Measurements from ENCODE around the gene PINK1. TPM values are rescaled to one million over a fixed set of nuclear protein-coding genes. Genes with fewer than 3 reads are reported as not detected.

PINK1 gene
- polyA plus RNA-seq, 1 of the 3 experiments (the other 2 are of a cell fraction), result 24.4 TPM

DNA sequence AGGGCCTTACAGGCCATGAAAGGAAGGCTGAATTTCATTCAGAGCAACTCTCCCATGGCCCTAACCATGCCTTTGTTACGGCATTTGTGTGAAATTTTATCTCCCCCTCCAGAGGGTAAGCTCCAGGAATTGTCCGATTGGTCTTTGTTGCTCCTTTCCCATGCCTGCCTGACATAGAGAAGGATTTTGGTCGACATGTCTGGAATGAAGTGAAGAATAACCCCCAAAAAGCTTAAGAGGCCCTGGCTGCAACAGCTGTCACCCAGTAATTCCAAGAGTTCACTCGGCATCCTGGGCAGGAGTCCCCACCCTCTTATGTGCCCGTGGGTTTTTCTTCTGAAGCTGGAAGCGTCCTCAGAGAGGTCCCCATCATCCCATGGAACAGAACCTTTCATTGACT, 23.7 kb upstream of the PINK1 start:
- Histone ChIP-seq H3K9me3 (no peaks in the 10 kb centered on the region), H3K4me1 (ENCODE audit: control insufficient read depth in 1 of 2, insufficient read depth in 2 of 2, low read depth in 1 of 2, low read length in 1 of 2) (peaks cover 6 to 10% of the 10 kb centered on the region in 2 experiments; a peak in 2 of 4 replicates), H3K27me3 (ENCODE audit: insufficient read depth) (no peaks in the 10 kb centered on the region), H2AFZ (ENCODE audit: low read depth) (no peak overlapping the region), H3K79me2 (ENCODE audit: insufficient read depth) (no peaks in the 10 kb centered on the region), H3K27ac (ENCODE audit: low read depth in 2 of 2, low read length in 1 of 2) (no peak overlapping the region), H3K4me3 (ENCODE audit: low read depth in 2 of 2, low read length in 1 of 2) (no peak overlapping the region), H3K4me2 (no peak overlapping the region), H3K9ac (no peak overlapping the region), H3F3A (replicated peaks; ENCODE audit: insufficient read depth) (peaks cover 16% of the 10 kb centered on the region), H3K36me3 (replicated peaks in 1 of 2; ENCODE audit: control insufficient read depth in 1 of 2, insufficient read depth in 2 of 2, low read length in 1 of 2) (no peaks in the 10 kb centered on the region), H4K20me1 (ENCODE audit: insufficient read depth) (no peaks in the 10 kb centered on the region), H3K9me2 (no peaks in the 10 kb centered on the region)
- ChIA-PET CTCF (interaction anchor here (1.0 to 1.3 kb wide), 2 partner anchors 23 to 116 kb away, joined by 3 to 4 read pairs; no protein-coding TSS in a partner anchor), POLR2A (no interaction called here)
- no peak for DNase-seq
- TF ChIP-seq, protein P1, sequence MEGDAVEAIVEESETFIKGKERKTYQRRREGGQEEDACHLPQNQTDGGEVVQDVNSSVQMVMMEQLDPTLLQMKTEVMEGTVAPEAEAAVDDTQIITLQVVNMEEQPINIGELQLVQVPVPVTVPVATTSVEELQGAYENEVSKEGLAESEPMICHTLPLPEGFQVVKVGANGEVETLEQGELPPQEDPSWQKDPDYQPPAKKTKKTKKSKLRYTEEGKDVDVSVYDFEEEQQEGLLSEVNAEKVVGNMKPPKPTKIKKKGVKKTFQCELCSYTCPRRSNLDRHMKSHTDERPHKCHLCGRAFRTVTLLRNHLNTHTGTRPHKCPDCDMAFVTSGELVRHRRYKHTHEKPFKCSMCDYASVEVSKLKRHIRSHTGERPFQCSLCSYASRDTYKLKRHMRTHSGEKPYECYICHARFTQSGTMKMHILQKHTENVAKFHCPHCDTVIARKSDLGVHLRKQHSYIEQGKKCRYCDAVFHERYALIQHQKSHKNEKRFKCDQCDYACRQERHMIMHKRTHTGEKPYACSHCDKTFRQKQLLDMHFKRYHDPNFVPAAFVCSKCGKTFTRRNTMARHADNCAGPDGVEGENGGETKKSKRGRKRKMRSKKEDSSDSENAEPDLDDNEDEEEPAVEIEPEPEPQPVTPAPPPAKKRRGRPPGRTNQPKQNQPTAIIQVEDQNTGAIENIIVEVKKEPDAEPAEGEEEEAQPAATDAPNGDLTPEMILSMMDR (IDR thresholded peaks at IDR 0.05), result no peak
- no peak for TF ChIP-seq MXI1 (IDR thresholded peaks at IDR 0.05; ENCODE audit: low read depth, low read length)
- TF ChIP-seq TEAD4 (IDR thresholded peaks at IDR 0.05; ENCODE audit: borderline replicate concordance, insufficient read depth), result no peak
- no peak for TF ChIP-seq JUND (IDR thresholded peaks at IDR 0.05)
- TF ChIP-seq ELF1 (IDR thresholded peaks at IDR 0.05), result no peak
- TF ChIP-seq NRF1 (IDR thresholded peaks at IDR 0.05; ENCODE audit: low read depth, low read length), result no peak
- no peak for TF ChIP-seq POLR2AphosphoS5 (IDR thresholded peaks at IDR 0.05; ENCODE audit: low read depth, low read length)
- no peak for TF ChIP-seq TCF12 (IDR thresholded peaks at IDR 0.05)
- no peak for TF ChIP-seq MEF2A (IDR thresholded peaks at IDR 0.05; ENCODE audit: borderline replicate concordance, low read depth)
- TF ChIP-seq RXRA (IDR thresholded peaks at IDR 0.05; ENCODE audit: borderline replicate concordance, low read depth), result no peak
- TF ChIP-seq, protein P2, sequence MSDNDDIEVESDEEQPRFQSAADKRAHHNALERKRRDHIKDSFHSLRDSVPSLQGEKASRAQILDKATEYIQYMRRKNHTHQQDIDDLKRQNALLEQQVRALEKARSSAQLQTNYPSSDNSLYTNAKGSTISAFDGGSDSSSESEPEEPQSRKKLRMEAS (IDR thresholded peaks at IDR 0.05; ENCODE audit: low read depth), result no peak
- no peak for TF ChIP-seq FOSL2 (IDR thresholded peaks at IDR 0.05; ENCODE audit: borderline replicate concordance, low read depth)
- TF ChIP-seq, protein P3, sequence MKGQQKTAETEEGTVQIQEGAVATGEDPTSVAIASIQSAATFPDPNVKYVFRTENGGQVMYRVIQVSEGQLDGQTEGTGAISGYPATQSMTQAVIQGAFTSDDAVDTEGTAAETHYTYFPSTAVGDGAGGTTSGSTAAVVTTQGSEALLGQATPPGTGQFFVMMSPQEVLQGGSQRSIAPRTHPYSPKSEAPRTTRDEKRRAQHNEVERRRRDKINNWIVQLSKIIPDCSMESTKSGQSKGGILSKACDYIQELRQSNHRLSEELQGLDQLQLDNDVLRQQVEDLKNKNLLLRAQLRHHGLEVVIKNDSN (IDR thresholded peaks at IDR 0.05; ENCODE audit: borderline replicate concordance, low read depth), result no peak
- TF ChIP-seq SMC3 (IDR thresholded peaks at IDR 0.05; ENCODE audit: low read depth, low read length), result no peak
- no peak for TF ChIP-seq NFIC (IDR thresholded peaks at IDR 0.05; ENCODE audit: borderline replicate concordance)
- TF ChIP-seq, protein P4, sequence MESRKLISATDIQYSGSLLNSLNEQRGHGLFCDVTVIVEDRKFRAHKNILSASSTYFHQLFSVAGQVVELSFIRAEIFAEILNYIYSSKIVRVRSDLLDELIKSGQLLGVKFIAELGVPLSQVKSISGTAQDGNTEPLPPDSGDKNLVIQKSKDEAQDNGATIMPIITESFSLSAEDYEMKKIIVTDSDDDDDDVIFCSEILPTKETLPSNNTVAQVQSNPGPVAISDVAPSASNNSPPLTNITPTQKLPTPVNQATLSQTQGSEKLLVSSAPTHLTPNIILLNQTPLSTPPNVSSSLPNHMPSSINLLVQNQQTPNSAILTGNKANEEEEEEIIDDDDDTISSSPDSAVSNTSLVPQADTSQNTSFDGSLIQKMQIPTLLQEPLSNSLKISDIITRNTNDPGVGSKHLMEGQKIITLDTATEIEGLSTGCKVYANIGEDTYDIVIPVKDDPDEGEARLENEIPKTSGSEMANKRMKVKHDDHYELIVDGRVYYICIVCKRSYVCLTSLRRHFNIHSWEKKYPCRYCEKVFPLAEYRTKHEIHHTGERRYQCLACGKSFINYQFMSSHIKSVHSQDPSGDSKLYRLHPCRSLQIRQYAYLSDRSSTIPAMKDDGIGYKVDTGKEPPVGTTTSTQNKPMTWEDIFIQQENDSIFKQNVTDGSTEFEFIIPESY (IDR thresholded peaks at IDR 0.05; ENCODE audit: borderline replicate concordance, low read depth), result no peak
- TF ChIP-seq, protein P5, sequence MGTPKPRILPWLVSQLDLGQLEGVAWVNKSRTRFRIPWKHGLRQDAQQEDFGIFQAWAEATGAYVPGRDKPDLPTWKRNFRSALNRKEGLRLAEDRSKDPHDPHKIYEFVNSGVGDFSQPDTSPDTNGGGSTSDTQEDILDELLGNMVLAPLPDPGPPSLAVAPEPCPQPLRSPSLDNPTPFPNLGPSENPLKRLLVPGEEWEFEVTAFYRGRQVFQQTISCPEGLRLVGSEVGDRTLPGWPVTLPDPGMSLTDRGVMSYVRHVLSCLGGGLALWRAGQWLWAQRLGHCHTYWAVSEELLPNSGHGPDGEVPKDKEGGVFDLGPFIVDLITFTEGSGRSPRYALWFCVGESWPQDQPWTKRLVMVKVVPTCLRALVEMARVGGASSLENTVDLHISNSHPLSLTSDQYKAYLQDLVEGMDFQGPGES (IDR thresholded peaks at IDR 0.05; ENCODE audit: low read depth, low read length), result no peak
- TF ChIP-seq YY1 (IDR thresholded peaks at IDR 0.05; ENCODE audit: low read depth), result no peak
- no peak for TF ChIP-seq RCOR1 (IDR thresholded peaks at IDR 0.05; ENCODE audit: low read length)
- 97% methylated on average over 5 of the region's 6 CpGs for WGBS (ENCODE audit: low lambda C conversion rate)
